ENCODE measurements around the gene SPINT3. TPM values are rescaled to one million over a fixed set of nuclear protein-coding genes. Genes with fewer than 3 reads are reported as not detected.

SPINT3 gene, protein sequence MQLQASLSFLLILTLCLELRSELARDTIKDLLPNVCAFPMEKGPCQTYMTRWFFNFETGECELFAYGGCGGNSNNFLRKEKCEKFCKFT
- not detected for total RNA-seq

DNA sequence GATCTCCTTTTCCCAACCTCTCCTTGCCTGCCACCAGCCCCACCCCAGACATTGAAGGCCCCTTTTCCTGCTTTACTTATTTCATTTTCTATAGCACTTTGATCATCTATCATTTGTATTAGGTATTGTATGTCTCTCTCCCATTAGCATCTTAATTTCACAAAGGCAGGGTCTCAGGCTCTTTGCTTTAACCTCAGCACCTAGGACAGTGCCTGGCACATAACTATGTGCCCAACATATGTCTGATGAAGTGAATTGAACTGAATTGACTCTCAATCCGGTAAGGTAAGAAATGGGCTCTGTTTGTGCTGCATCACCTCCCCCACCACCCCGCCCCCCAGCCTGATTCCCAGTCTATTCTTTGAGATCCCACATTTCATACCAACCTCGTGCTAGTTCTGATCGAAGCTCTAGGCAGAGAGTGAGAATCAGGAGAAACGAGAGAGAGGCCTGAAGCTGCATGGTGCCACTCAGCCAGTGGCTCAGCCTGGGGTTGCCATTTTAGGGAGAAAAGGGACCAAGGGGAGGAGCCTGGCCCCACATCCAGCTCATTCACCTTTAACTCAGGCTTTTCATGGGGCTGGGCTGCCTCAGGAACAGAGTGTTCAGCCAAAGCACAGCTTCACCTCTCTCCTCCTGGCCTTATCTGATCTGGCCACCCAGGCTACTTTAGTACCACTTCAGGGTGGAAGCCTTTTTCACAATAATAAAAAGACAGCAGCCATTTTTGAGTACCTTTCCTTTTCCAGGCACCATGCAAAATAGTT, at the start of gene SPINT3:
Gene SPINT3, minus strand, starts transcription at position 476 of the 767 bp plus-strand sequence. Its CDS starts 14 bp downstream, at position 462.
- H3K4me3 Mint-ChIP-seq: no peak within 1 kb of the TSS
- no peaks in the 10 kb centered on the region for H3K36me3 Mint-ChIP-seq
- H3K27me3 Mint-ChIP-seq: peaks cover 32 to 42% of the 10 kb centered on the region in 2 donors
- H3K27ac Mint-ChIP-seq: no peak within 1 kb of the TSS
- no peak for ATAC-seq
- no peaks in the 10 kb centered on the region for H3K4me1 Mint-ChIP-seq (ENCODE audit: low read depth in 2 of 2)
- H3K9me3 Mint-ChIP-seq: no peaks in the 10 kb centered on the region
- DNase-seq (ENCODE audit: low spot score): no peak

DNA sequence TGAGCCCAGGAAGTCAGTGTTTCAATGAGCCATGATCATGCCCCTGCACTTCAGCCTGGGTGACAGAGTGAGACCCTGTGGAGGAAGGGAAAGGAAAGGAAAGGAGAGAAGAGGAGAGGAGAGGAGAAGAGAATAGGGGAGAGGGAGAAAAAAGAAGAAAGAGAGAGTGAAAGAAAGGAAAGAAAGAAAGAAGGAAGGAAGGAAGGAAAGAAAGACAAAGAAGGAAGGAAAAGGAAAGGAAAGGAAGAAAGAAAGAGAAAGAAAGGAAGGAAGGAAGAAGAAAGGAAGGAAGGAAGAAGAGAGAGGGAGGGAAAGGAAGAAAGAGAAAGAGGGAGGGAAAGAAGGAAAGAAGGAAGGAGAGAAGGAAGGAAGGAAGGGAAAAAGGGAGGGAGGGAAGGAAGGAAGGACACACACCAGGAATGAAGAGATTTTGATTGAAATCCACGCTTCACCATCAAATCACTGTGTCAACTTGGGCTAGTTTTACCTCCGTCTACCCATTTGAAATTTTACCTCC, 49.4 kb upstream of the SPINT3 start:
- Mint-ChIP-seq H3K4me3 (no peak overlapping the region), H3K36me3 (no peaks in the 10 kb centered on the region)

DNA sequence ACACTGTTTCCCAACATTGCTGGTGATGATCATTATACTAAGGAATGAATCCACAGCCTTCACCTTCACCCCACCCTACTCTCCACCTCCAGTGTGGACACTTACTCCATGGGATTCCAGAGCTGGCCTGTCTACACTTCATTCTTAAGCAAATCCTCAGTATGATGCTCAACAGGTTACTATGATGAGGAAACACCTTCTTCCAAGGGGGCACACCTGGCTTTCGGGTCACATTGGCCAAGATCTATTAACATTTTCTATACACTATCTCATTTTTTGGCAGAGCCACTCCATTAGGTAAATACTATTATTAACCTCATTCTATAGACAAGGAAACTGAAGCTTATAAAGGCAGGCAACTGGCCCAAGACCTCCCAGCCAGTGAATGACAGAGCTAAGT, 39.8 kb upstream of the SPINT3 start:
- H3K27me3 Mint-ChIP-seq: peaks cover 17 to 39% of the 10 kb centered on the region in 2 donors
- no peaks in the 10 kb centered on the region for H3K9me3 Mint-ChIP-seq
- no peaks in the 10 kb centered on the region for H3K36me3 Mint-ChIP-seq
- H3K27ac Mint-ChIP-seq: no peak overlapping the region
- no peak for DNase-seq (ENCODE audit: low spot score)
- no peaks in the 10 kb centered on the region for H3K4me1 Mint-ChIP-seq (ENCODE audit: low read depth in 2 of 2)
- H3K4me3 Mint-ChIP-seq: no peak overlapping the region
- ATAC-seq: no peak

More for the DNA sequence above, 49.4 kb upstream of the SPINT3 start:
- no peaks in the 10 kb centered on the region for H3K4me1 Mint-ChIP-seq (ENCODE audit: low read depth in 2 of 2)
- peaks cover 12 to 28% of the 10 kb centered on the region in 2 donors for H3K27me3 Mint-ChIP-seq
- DNase-seq (ENCODE audit: low spot score): no peak
- no peak overlapping the region for H3K27ac Mint-ChIP-seq
- peaks cover 3% of the 10 kb centered on the region for H3K9me3 Mint-ChIP-seq
- no peak for ATAC-seq

DNA sequence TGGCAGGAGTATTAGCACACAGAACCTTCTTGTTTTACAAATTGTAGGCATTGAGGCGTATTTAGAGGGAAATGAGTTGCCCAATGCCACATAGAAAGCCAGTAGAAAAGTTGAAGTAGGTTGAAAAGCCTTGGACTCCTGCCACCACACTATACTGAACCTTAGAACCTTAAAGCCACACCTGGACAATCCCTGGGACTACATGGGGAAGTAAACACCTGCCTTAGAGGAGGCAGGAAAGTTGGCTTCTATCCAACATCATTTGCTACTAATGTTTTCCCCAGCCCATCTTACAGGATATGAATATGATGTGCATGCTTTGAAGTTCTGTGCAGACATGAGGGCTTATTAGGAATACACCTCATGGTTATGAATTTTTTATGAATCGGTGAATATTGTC, 37.0 kb upstream of the SPINT3 start:
- ATAC-seq: no peak
- H3K4me3 Mint-ChIP-seq: no peak overlapping the region
- no peaks in the 10 kb centered on the region for H3K36me3 Mint-ChIP-seq
- no peak overlapping the region for H3K27ac Mint-ChIP-seq
- H3K27me3 Mint-ChIP-seq: peaks cover 23 to 47% of the 10 kb centered on the region in 2 donors
- H3K4me1 Mint-ChIP-seq (ENCODE audit: low read depth in 2 of 2): no peaks in the 10 kb centered on the region
- no peak for DNase-seq (ENCODE audit: low spot score)
- no peaks in the 10 kb centered on the region for H3K9me3 Mint-ChIP-seq

DNA sequence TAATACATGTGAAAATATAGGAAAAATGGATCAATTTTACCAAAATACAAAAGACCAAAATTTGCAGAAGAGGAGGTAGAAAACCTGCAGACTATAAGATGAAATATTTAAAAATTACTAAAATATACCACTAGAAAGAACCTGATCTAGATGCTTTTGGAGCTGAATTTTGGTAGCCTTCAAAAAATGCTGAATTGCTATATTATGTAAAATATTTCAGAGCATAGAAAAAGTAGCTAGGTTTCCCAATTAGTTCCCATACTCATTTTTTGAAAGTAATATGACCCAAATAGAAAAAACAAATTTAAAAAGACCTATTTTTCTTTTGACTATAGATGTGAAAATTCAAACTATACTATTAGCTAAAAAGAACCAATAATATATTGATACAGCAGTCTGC, 35.3 kb upstream of the SPINT3 start:
- Mint-ChIP-seq H3K4me3 (no peak overlapping the region), H3K36me3 (no peaks in the 10 kb centered on the region), H3K27me3 (peaks cover 23 to 48% of the 10 kb centered on the region in 2 donors), H3K9me3 (no peaks in the 10 kb centered on the region), H3K27ac (no peak overlapping the region), H3K4me1 (ENCODE audit: low read depth in 2 of 2) (no peaks in the 10 kb centered on the region)
- no peak for DNase-seq (ENCODE audit: low spot score)
- ATAC-seq: no peak

DNA sequence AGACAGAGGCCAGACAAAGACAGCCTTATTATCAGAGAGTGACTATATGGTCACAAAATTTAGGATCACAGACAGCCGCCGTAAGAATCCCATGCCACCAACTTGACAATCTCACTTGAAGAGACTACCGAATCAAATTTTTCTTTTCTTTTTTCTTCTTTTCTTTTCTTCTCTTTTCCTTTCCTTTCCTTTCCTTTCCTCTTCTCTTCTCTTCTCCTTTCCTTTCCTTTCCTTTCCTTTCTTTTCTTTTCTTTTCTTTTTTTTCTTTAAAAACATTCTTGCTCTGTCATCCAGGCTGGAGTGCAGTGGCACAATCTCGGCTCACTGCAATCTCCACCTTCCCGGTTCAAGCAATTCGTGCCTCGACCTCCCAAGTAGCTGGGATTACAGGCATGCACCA, 33.0 kb upstream of the SPINT3 start:
- Mint-ChIP-seq H3K36me3 (no peaks in the 10 kb centered on the region), H3K27ac (no peak overlapping the region), H3K4me3 (no peak overlapping the region), H3K27me3 (peaks cover 31 to 40% of the 10 kb centered on the region in 2 donors), H3K4me1 (ENCODE audit: low read depth in 2 of 2) (no peaks in the 10 kb centered on the region), H3K9me3 (no peaks in the 10 kb centered on the region)
- no peak for DNase-seq (ENCODE audit: low spot score)
- ATAC-seq: no peak

DNA sequence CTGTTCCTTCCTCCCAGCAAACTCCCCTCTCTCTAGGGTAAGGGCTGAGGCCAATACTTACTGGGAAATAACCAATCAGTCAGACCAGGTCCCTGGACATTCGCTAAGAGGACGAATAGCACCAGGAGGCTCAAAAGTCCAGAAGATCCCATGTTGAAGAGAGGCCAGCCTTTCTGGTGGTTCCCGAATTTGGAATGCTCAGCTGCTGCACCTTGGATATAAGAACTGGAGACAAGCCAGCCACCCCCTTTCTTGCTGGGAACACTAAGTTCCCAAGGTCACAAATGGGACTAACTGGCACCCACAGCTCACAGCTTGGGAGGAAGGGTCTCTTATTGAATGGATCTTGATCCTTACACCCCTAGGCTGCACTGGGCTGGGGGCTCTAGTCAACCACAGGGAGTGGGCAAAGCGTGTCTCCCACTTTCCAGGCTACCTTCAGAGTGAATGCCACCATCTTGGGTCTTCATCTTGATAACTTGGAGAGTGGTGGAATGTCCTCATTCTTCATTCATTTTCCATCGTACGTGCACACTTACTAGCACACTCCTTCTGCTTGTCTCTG, 31.9 kb upstream of the SPINT3 start, which contains the start of gene EPPIN:
Gene EPPIN, minus strand, starts transcription at position 196 of the 565 bp plus-strand sequence. Its CDS starts 44 bp downstream, at position 152.
- no peaks in the 10 kb centered on the region for H3K4me1 Mint-ChIP-seq (ENCODE audit: low read depth in 2 of 2)
- H3K27ac Mint-ChIP-seq: no peak within 1 kb of the TSS
- no peaks in the 10 kb centered on the region for H3K9me3 Mint-ChIP-seq
- ATAC-seq (no peak), DNase-seq (ENCODE audit: low spot score) (no peak)
- H3K27me3 Mint-ChIP-seq: peaks cover 30 to 37% of the 10 kb centered on the region in 2 donors
- no peak within 1 kb of the TSS for H3K4me3 Mint-ChIP-seq
- H3K36me3 Mint-ChIP-seq: no peaks in the 10 kb centered on the region

DNA sequence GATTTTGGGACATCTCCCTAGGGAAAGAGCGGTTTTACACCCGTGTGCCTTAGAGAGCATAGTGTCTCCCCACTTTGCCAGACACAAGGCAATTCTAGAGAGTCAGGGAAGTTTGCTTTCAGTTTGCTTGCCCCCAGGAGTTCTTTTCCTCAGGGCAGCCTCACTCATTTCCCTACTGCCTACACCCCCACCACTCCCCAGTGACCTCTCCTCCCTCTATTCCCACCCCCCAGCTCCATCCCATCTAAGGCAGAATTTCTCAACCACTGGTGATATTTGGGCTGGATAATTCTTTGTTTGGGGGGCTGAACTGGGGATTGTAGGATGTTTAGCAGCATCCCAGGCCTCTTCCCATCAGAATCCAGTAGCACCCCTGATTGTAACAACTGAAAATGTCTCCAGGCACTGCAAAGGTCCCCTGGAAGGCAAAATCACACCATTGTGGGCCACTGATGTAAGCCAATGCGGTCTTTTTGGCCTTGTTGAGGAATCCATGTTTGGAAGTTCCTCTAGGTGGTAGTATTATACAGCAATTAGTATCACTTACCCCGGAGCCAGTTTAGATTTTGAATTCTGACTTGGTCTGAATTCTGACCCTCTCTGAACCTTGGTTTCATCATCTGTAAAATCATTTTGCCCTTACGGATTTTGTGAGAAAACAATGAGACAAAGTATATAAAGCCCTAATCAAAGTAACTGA, 30.5 kb upstream of the SPINT3 start:
- Mint-ChIP-seq H3K9me3 (no peaks in the 10 kb centered on the region), H3K27ac (no peak overlapping the region), H3K4me1 (ENCODE audit: low read depth in 2 of 2) (no peaks in the 10 kb centered on the region), H3K4me3 (no peak overlapping the region), H3K27me3 (peaks cover 35 to 46% of the 10 kb centered on the region in 2 donors), H3K36me3 (no peaks in the 10 kb centered on the region)
- no peak for ATAC-seq
- no peak for DNase-seq (ENCODE audit: low spot score)

DNA sequence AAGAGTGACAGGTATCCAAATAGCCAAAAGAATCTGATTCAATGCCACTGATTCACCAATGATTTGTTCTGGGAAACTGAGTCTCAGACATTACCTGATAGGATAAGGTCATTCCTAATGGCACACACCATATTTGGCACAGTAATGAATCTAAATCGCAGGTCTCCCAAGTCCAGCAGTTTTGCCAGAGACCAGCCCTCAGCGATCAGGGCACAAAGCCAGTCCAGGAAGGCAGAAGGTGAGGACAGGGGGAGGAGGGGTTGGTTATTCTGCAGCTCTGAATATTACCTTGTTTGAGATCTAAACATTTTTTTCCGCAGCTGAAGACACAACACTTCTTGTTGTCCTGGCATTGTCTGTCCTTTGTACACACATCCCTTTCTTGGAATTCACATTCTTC, 29.9 kb upstream of the SPINT3 start:
- DNase-seq (ENCODE audit: low spot score) (no peak), ATAC-seq (no peak)
- Mint-ChIP-seq H3K4me1 (ENCODE audit: low read depth in 2 of 2) (no peaks in the 10 kb centered on the region), H3K36me3 (no peaks in the 10 kb centered on the region), H3K27me3 (peaks cover 34 to 42% of the 10 kb centered on the region in 2 donors), H3K27ac (no peak overlapping the region), H3K4me3 (no peak overlapping the region), H3K9me3 (no peaks in the 10 kb centered on the region)

DNA sequence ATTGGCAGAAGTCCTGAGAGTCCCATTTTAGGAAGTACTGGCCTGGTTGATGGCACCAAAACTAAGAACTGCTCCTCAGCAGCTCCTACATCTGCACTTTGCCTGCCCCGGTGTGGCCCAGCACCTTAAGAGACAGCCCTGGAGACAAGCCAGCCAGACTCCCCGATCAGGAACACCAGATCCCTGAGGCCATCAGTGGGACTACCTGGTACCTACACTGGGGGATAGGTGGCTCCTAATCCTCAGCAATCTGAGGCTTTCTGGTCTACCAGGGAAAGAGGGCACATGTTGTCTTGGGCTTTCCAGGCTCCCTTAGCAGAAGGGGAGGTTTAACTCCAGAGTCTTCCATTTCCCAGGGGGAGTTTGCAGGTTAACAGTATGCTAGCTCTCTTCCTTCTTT, 24.0 kb upstream of the SPINT3 start, which contains the start of gene WFDC6:
Gene WFDC6, minus strand, starts transcription at position 101 of the 400 bp plus-strand sequence. Its CDS starts 75 bp downstream, at position 26.
- Mint-ChIP-seq H3K36me3 (no peaks in the 10 kb centered on the region), H3K4me3 (no peak within 1 kb of the TSS), H3K27ac (no peak within 1 kb of the TSS), H3K4me1 (ENCODE audit: low read depth in 2 of 2) (no peaks in the 10 kb centered on the region), H3K9me3 (no peaks in the 10 kb centered on the region), H3K27me3 (peaks cover 20 to 32% of the 10 kb centered on the region in 2 donors)
- no peak for DNase-seq (ENCODE audit: low spot score)
- no peak for ATAC-seq

DNA sequence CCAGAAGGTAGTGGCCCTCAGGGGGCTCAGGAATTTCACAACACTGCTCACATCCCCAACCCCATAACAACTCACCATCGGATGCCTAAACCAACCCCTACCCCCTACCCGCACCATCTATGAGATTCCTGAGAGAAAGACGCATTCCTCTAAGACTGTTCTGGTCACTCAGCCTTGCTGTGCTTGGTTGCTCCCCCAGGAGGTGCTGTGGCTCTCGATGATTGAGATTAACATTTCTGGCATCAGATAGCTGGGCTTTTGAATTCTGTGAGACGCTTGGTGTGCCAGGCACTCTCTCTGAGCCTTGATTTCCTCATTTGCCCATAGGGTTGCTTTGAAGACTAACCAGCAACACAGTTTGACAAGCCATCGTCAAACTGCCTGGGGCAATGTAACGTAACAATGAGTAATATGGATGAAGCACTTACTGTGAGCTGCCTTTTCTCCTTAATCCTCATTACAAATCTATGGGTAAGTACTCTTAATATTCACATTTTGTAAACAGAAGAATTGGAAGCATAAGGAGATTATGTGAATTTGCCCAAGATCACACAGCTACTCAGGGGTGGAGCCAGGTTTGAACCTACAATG, 22.9 kb upstream of the SPINT3 start:
- peaks cover 14 to 25% of the 10 kb centered on the region in 2 donors for H3K27me3 Mint-ChIP-seq
- no peaks in the 10 kb centered on the region for H3K9me3 Mint-ChIP-seq
- H3K27ac Mint-ChIP-seq: no peak overlapping the region
- no peak for ATAC-seq
- no peaks in the 10 kb centered on the region for H3K4me1 Mint-ChIP-seq (ENCODE audit: low read depth in 2 of 2)
- no peak for DNase-seq (ENCODE audit: low spot score)
- H3K4me3 Mint-ChIP-seq: no peak overlapping the region
- H3K36me3 Mint-ChIP-seq: no peaks in the 10 kb centered on the region

DNA sequence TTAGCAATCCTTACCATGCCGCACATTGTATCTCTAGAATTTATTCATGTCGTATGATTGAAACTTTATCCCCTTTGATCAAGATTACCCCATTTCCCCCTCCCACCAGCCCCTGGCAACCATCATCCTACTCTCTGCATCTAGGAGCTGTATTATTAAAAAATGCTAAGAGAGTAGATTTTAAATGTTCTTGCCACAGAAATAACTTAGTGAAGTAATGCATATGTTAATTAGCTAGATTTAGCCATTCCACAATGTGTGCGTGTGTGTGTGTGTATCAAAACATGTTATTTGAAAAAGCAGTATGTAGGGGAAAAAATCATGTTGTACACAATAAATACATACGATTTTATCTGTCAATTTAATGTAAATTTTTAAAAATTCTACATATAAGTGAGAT, 11.9 kb upstream of the SPINT3 start:
- Mint-ChIP-seq H3K36me3 (no peaks in the 10 kb centered on the region), H3K4me3 (no peak overlapping the region), H3K9me3 (no peaks in the 10 kb centered on the region), H3K27me3 (peaks cover 28 to 65% of the 10 kb centered on the region in 2 donors), H3K4me1 (ENCODE audit: low read depth in 2 of 2) (no peaks in the 10 kb centered on the region), H3K27ac (no peak overlapping the region)
- DNase-seq (ENCODE audit: low spot score) (no peak), ATAC-seq (no peak)

DNA sequence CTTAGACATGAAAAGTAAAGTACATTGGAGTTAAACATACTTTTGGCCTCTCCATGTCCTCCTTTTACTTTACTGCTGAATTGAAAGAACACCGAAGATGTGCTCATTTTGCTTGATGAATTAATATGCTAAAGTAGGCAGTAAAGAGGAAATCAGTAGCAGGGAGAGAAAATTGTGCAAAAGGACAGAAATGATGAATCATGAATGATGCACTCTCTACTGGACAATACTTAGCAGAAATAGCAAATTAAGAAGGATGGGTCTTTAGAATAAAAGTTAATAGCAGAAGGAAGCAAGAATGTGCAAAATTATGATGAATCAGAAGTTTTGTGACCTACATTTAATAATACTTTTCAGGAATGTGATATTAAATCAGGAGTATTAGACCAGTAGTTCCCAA, 8.4 kb upstream of the SPINT3 start:
- Mint-ChIP-seq H3K27ac (no peak overlapping the region), H3K36me3 (no peaks in the 10 kb centered on the region), H3K27me3 (peaks cover 27 to 44% of the 10 kb centered on the region in 2 donors), H3K4me3 (no peak overlapping the region), H3K9me3 (no peaks in the 10 kb centered on the region), H3K4me1 (ENCODE audit: low read depth in 2 of 2) (no peaks in the 10 kb centered on the region)
- no peak for ATAC-seq
- no peak for DNase-seq (ENCODE audit: low spot score)
